IPS-18c (cell line): ENCODE results near the gene PCDH7.

Experiments
- H3K4me3 ChIP-seq: 2 replicates; pipeline ENCODE4 v1.7.0; 2013; ENCODE audit warnings: low read depth, mild to moderate bottlenecking, low read length, moderate library complexity; ENCODE audit not compliant: insufficient read depth
- H3K9me3 ChIP-seq: one replicate; pipeline ENCODE4 v1.6.1; 2013; ENCODE audit warnings: mild to moderate bottlenecking, low read length, moderate library complexity; ENCODE audit not compliant: control insufficient read depth, insufficient read depth

The PCDH7 gene

DNA sequence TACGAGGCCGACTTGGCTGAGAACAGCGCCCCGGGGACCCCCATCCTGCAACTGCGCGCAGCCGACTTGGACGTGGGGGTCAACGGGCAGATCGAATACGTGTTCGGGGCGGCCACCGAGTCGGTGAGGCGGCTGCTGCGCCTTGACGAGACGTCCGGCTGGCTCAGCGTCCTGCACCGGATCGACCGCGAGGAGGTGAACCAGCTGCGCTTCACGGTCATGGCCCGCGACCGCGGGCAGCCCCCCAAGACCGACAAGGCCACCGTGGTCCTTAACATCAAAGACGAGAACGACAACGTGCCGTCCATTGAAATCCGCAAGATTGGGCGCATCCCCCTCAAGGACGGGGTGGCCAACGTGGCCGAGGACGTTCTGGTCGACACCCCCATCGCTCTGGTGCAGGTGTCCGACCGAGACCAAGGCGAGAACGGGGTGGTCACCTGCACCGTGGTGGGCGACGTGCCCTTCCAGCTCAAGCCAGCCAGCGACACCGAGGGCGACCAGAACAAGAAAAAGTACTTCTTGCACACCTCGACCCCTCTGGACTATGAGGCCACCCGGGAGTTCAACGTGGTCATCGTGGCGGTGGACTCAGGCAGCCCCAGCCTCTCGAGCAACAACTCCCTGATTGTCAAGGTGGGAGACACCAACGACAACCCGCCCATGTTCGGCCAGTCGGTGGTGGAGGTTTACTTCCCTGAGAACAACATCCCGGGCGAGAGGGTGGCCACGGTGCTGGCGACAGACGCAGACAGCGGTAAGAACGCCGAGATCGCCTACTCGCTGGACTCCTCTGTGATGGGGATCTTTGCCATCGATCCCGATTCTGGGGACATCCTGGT, 2.4 kb downstream of the PCDH7 start:
- Histone ChIP-seq H3K4me3 (peak overlapping the region; percentile 86), H3K9me3 (no peaks in the 10 kb centered on the region)

GRCh38 chr4:30723201-30723955, 3.2 kb downstream of the PCDH7 start:
- Histone ChIP-seq H3K9me3 (no peaks in the 10 kb centered on the region), H3K4me3 (peak overlapping the region; percentile 86)

DNA sequence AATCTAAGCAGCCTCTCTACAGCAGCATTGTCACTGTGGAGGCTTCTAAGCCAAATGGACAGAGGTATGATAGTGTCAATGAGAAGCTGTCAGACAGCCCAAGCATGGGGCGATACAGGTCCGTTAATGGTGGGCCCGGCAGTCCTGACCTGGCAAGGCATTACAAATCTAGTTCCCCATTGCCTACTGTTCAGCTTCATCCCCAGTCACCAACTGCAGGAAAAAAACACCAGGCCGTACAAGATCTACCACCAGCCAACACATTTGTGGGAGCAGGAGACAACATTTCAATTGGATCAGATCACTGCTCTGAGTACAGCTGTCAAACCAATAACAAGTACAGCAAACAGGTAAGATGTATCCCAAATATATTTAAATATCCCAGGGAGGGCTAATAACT, 4.1 kb downstream of the PCDH7 start:
- Histone ChIP-seq H3K4me3 (no peak overlapping the region), H3K9me3 (no peaks in the 10 kb centered on the region)

DNA sequence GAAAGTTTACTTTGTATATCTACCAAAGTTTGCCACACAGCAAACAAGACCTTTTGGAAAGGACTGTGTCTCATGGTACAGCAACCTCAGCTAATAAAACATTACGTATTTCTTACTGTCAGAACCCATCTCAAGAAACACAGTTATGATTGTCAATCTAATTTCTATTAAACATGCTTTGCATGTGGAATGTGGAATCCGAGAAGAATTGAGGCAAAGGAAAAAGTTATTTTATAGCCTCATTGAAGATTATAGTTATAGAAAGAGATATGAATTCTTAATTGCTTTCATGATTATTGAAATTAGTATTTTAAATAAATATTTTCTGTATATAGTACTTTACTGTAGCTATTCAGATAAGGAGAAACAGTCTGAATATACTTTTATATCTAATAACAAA, 5.4 kb downstream of the PCDH7 start:
- Histone ChIP-seq H3K4me3 (no peak overlapping the region), H3K9me3 (no peaks in the 10 kb centered on the region)

- Histone ChIP-seq H3K4me3 (no peak overlapping the region), H3K9me3 (no peaks in the 10 kb centered on the region)
Measured at GRCh38 chr4:30726090-30726675, 6.0 kb downstream of the PCDH7 start.

DNA sequence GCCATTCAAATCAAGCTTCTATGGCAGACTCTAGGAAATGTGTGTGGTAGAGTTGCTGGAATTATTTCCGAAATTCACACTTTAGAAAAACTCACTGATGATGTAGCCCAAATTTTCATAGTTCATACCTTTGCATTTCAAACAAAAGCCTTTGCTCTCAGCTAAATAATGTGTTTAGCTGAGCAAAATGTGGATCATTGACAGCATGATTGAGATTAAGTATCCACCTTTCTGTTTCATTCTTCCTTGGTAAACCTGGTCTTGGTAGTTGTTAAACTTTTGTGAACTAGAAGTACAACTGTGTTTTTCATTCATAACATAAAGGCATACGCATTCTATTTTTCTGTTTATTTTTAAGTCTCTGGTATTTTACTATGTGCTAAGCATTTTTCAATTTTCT, 7.2 kb downstream of the PCDH7 start:
- Histone ChIP-seq H3K4me3 (no peak overlapping the region), H3K9me3 (no peaks in the 10 kb centered on the region)

GRCh38 chr4:30728311-30728710, 8.1 kb downstream of the PCDH7 start:
- H3K4me3 ChIP-seq = no peak overlapping the region
- H3K9me3 ChIP-seq = no peaks in the 10 kb centered on the region

- no peak overlapping the region for H3K4me3 ChIP-seq
- no peaks in the 10 kb centered on the region for H3K9me3 ChIP-seq
Measured at GRCh38 chr4:30743897-30744296, 23.7 kb downstream of the PCDH7 start.

DNA sequence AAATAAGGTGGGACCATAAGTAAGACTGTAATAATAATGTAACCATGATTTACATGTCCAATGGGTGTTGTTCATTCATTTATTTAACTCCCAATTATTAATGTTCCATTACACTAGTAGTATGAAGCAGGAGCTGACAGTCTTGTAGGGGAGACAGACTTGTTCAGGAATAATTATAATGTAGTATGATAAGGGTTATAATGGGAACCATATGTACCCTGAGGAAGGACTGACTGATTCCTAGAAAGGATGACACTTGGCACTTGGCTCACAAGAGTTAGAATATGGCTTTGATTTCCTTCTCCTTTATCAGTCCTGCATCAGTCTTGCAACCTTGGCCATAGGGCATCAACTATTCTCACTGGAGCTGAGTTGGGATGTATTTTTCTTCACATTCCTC, 24.2 kb downstream of the PCDH7 start:
- Histone ChIP-seq H3K9me3 (no peaks in the 10 kb centered on the region), H3K4me3 (no peak overlapping the region)

DNA sequence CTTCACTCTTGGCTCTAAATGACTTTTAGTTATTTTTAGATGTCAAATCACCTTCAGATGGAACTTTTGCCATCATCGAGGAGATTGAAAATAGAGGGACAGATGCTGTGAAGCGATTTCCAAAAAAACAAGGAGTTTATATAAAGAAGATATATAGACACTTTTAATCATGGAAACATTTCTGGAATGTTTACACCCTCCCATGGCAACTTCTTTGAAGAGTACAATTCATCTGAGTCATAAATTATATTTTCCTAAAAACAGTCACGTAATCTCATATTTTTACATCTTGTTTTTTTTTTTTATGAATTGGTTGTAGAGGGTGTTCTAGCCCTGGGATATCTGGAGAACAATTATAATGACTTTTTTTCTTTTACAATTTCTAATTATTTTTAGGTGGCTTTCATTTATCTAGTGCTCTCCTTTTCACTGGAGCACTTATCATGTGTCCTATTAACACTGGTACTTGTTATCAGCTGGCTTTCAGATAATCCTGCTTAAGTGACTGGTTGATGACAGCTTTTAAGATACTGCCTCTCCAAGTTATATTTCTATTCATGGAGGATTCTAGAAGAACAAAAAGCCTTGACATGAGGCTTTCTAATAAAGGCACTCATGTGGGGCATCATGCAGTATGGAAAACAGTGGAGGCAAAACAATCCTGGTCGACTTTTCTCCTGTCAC, 24.9 kb downstream of the PCDH7 start:
- H3K4me3 ChIP-seq = no peak overlapping the region
- no peaks in the 10 kb centered on the region for H3K9me3 ChIP-seq

DNA sequence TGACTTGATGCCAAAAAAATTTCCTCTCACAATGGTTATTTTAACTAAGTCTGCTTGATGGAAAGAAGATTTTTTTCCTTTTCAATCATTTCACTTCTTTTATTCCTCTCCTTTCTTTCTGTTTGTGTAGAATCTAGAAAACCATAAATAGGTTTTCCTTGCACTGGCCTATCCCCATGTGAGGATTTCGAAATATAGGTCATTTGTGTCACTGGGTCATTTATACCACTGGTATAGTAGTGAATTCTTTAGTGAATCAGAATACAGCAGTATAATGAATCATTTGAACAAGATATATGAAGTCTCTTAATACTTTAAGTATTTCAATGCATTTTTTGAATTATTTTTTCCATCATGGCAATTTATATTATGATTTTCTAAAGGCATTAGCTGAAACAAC, 26.6 kb downstream of the PCDH7 start:
- Histone ChIP-seq H3K9me3 (no peaks in the 10 kb centered on the region), H3K4me3 (no peak overlapping the region)

DNA sequence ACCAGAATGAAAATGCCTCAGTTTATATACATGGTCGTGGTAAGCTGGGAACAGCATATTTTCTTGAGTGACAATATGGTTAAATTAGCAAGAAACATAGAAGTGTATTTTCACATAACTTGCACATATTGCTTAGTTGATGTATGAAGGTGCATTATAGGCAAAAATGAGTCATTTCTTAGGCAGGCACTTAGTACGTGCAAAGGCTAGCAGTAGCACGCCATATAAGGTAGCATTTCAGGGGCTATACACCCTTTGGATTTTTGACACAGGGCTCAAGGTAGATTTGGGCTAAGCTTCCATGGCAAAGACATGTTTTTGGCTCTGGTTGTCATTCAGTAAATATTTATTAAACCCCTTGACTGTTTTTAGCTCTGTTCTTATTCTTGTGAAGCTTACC, 33.1 kb downstream of the PCDH7 start:
- H3K9me3 ChIP-seq = no peaks in the 10 kb centered on the region
- H3K4me3 ChIP-seq = no peak overlapping the region

GRCh38 chr4:30754021-30754420, 33.9 kb downstream of the PCDH7 start:
- no peaks in the 10 kb centered on the region for H3K9me3 ChIP-seq
- no peak overlapping the region for H3K4me3 ChIP-seq

GRCh38 chr4:30755346-30755745, 35.2 kb downstream of the PCDH7 start:
- Histone ChIP-seq H3K9me3 (no peaks in the 10 kb centered on the region), H3K4me3 (no peak overlapping the region)

- Histone ChIP-seq H3K4me3 (no peak overlapping the region), H3K9me3 (no peaks in the 10 kb centered on the region)
Measured at GRCh38 chr4:30756553-30756952, 36.4 kb downstream of the PCDH7 start.

DNA sequence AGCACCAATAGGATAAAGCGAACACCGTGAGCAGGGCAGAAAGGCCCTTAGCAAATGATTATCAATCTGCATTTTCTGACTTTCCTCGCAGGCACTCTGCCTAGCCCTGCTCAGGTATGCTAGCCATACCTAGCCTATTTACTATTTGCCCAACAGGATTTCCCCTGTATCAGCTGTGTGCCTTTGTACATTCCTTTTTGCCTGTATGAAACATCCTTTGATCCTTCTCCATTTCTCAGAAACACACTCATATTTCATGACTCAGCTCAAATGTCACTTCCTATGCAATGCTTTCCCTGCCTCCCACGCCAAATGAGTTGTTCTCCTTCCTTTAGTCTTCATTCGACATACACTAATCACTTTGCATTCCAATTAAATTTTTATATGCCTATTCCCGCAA, 37.2 kb downstream of the PCDH7 start:
- Histone ChIP-seq H3K9me3 (no peaks in the 10 kb centered on the region), H3K4me3 (no peak overlapping the region)

GRCh38 chr4:30760551-30760950, 40.4 kb downstream of the PCDH7 start:
- no peaks in the 10 kb centered on the region for H3K9me3 ChIP-seq
- no peak overlapping the region for H3K4me3 ChIP-seq

- no peaks in the 10 kb centered on the region for H3K9me3 ChIP-seq
Measured at GRCh38 chr4:30763321-30763727, 43.2 kb downstream of the PCDH7 start.

More at GRCh38 chr4:30763321-30763727, 43.2 kb downstream of the PCDH7 start:
- H3K4me3 ChIP-seq = no peak overlapping the region
